Fibroblast of skin of abdomen (primary cell): ENCODE measurements around the gene DBN1.

ENCODE experiments used
- DNase-seq: peaks from one replicate; pipeline ENCODE4 v3.0.0-alpha.2; 2013

The DBN1 gene

GRCh38 chr5:177455661-177456590, 17.5 kb downstream of the DBN1 start:
- DNase-seq, result peak; percentile 85

GRCh38 chr5:177455036-177455660, 18.3 kb downstream of the DBN1 start:
- peak; percentile 63 for DNase-seq

GRCh38 chr5:177454397-177455035, 18.9 kb downstream of the DBN1 start:
- DNase-seq, result peak; percentile 86

- DNase-seq, result no peak
These were observed 19.5 kb downstream of the DBN1 start for GRCh38 chr5:177453852-177454396.

- DNase-seq, result no peak
These were observed 20.5 kb downstream of the DBN1 start for GRCh38 chr5:177452688-177453638.

- no peak for DNase-seq
These were observed 22.6 kb downstream of the DBN1 start for GRCh38 chr5:177450667-177451424.

- no peak for DNase-seq
These were observed 24.0 kb downstream of the DBN1 start for GRCh38 chr5:177449140-177450061.

GRCh38 chr5:177448244-177448950, 25.0 kb downstream of the DBN1 start:
- no peak for DNase-seq

GRCh38 chr5:177447611-177448243, 25.7 kb downstream of the DBN1 start:
- DNase-seq, result peak; percentile 42

GRCh38 chr5:177447066-177447610, 26.3 kb downstream of the DBN1 start:
- DNase-seq, result peak; percentile 36

GRCh38 chr5:177446200-177447065, 27.0 kb downstream of the DBN1 start, which contains the start of gene PRR7:
Gene PRR7, plus strand, starts transcription at chr5:177446814. Its CDS starts 8,254 bp downstream, at chr5:177455068.
- peak; percentile 73 for DNase-seq

GRCh38 chr5:177445917-177446199, 27.6 kb downstream of the DBN1 start:
- DNase-seq, result no peak

GRCh38 chr5:177445052-177445916, 28.1 kb downstream of the DBN1 start:
- DNase-seq, result no peak

GRCh38 chr5:177444106-177445051, 29.1 kb downstream of the DBN1 start:
- no peak for DNase-seq
